Endodermal cell (in vitro differentiated cells): ENCODE data around the gene IRF6. TPM values are rescaled to one million over a fixed set of nuclear protein-coding genes. Genes with fewer than 3 reads are reported as not detected.

Experiments
- DNase-seq: peaks from one replicate; pipeline ENCODE4 v3.0.0-alpha.2; 2017
- H3K27ac ChIP-seq: 2 replicates; pipeline ENCODE4 v1.5.1; 2013; ENCODE audit warnings: mild to moderate bottlenecking, low read depth, low read length, moderate library complexity
- H3K27me3 ChIP-seq: 2 replicates; pipeline ENCODE4 v1.6.1; 2013; ENCODE audit warnings: mild to moderate bottlenecking, low read length, moderate library complexity; ENCODE audit not compliant: insufficient read depth, control insufficient read depth, poor library complexity, severe bottlenecking
- H3K36me3 ChIP-seq: 2 replicates; pipeline ENCODE4 v1.7.0; 2013; ENCODE audit warnings: mild to moderate bottlenecking, low read length, moderate library complexity; ENCODE audit not compliant: control insufficient read depth, insufficient read depth
- H3K4me1 ChIP-seq: one replicate; pipeline ENCODE4 v1.7.0; 2013; ENCODE audit warnings: low read length; ENCODE audit not compliant: control insufficient read depth, insufficient read depth
- H3K4me3 ChIP-seq: 2 replicates; pipeline ENCODE4 v1.5.1; 2013; ENCODE audit warnings: mild to moderate bottlenecking, low read length, moderate library complexity
- H3K9ac ChIP-seq: 2 replicates; pipeline ENCODE4 v1.6.1; 2013; ENCODE audit warnings: mild to moderate bottlenecking, low read length, moderate library complexity; ENCODE audit not compliant: poor library complexity, severe bottlenecking; ENCODE audit errors: extremely low read depth
- H3K9me3 ChIP-seq: 2 replicates; pipeline ENCODE4 v1.6.1; 2013; ENCODE audit warnings: mild to moderate bottlenecking, low read length, moderate library complexity; ENCODE audit not compliant: control insufficient read depth
- H3K27ac Mint-ChIP-seq: 2 replicates; pipeline ENCODE4 v1.8.0; 2020; ENCODE audit warnings: mixed read lengths
- H3K27me3 Mint-ChIP-seq: 2 replicates; pipeline ENCODE4 v1.8.0; 2021; ENCODE audit warnings: mild to moderate bottlenecking, mixed read lengths; ENCODE audit not compliant: insufficient read depth
- H3K36me3 Mint-ChIP-seq: 2 replicates; pipeline ENCODE4 v1.8.0; 2020; ENCODE audit warnings: low read depth, mixed read lengths
- H3K4me1 Mint-ChIP-seq: 2 replicates; pipeline ENCODE4 v1.8.0; 2020; ENCODE audit warnings: mixed read lengths
- H3K4me3 Mint-ChIP-seq: 2 replicates; pipeline ENCODE4 v1.8.0; 2020; ENCODE audit warnings: mild to moderate bottlenecking, moderate library complexity, mixed read lengths
- H3K9me3 Mint-ChIP-seq: 2 replicates; pipeline ENCODE4 v1.8.0; 2020; ENCODE audit warnings: mild to moderate bottlenecking, mixed read lengths
- CTCF ChIP-seq: fragments of 200-600 bp; sonication (generic); conservative IDR thresholded peaks from 2 replicates; pipeline ENCODE4 v1.5.0; 2021; ENCODE audit warnings: antibody characterized with exemption, mild to moderate bottlenecking
- WGBS, 2 experiments: methylation state at CpG; one replicate each; pipeline versions ENCODE4 v1.1.5 to v1.1.7; 2013; ENCODE audit warnings: missing lambda C conversion rate in 2 of 2, mixed read lengths in 1 of 2; ENCODE audit not compliant: insufficient coverage in 1 of 2, insufficient read length in 1 of 2; 5-methylcytosine and 5-hydroxymethylcytosine counted together
- total RNA-seq, 2 donors: library from RNA; stranded (reverse); fragmentation: NEBNext Ultra II Directional in 1 of 2; extraction: Animal tissue kit (Norgen Biotek cat#: 25700) in 1 of 2; gene quantifications; 2 replicates in 1 of 2; 3 replicates in 1 of 2; pipeline ENCODE4 v1.2.1, GENCODE V29; 2021

The IRF6 gene
- total RNA-seq, 2 donors from 2014 or later, result 13.8 to 18.2 TPM

- 89% methylated on average over 5 of the region's 5 CpGs; no CpG with 5 or more reads in 1 of the 2 experiments for WGBS, 2 experiments
- Mint-ChIP-seq H3K27me3 (peaks cover 40% of the 10 kb centered on the region), H3K36me3 (no peaks in the 10 kb centered on the region), H3K4me1 (no peaks in the 10 kb centered on the region), H3K4me3 (no peak overlapping the region), H3K27ac (no peak overlapping the region), H3K9me3 (no peaks in the 10 kb centered on the region)
- no peak overlapping the region for H3K4me3 ChIP-seq
- H3K27ac ChIP-seq, result no peak overlapping the region
- no peak overlapping the region for H3K9ac ChIP-seq
- H3K9me3 ChIP-seq, result no peaks in the 10 kb centered on the region
- TF ChIP-seq CTCF, result no peak
- no peaks in the 10 kb centered on the region for H3K36me3 ChIP-seq
- H3K27me3 ChIP-seq, result peaks cover 34% of the 10 kb centered on the region
- DNase-seq, result no peak
- no peaks in the 10 kb centered on the region for H3K4me1 ChIP-seq
These were observed 49.1 kb downstream of the IRF6 start for GRCh38 chr1:209756615-209757445.

- Histone ChIP-seq H3K9me3 (no peaks in the 10 kb centered on the region), H3K4me1 (no peaks in the 10 kb centered on the region), H3K4me3 (no peak within 1 kb of the TSS), H3K36me3 (no peaks in the 10 kb centered on the region), H3K9ac (no peak within 1 kb of the TSS), H3K27me3 (peaks cover 26% of the 10 kb centered on the region), H3K27ac (no peak within 1 kb of the TSS)
- no peak for TF ChIP-seq CTCF
- Mint-ChIP-seq H3K36me3 (no peaks in the 10 kb centered on the region), H3K27me3 (peaks cover 39% of the 10 kb centered on the region), H3K27ac (no peak within 1 kb of the TSS), H3K4me3 (no peak within 1 kb of the TSS), H3K4me1 (no peaks in the 10 kb centered on the region), H3K9me3 (no peaks in the 10 kb centered on the region)
- DNase-seq, result no peak
- WGBS, 2 experiments, result 50 to 78% methylated on average over 2 to 10 of the region's 10 CpGs
These were observed 49.9 kb downstream of the IRF6 start, which contains the start of gene TRAF3IP3 for GRCh38 chr1:209755926-209756614. TRAF3IP3 (plus strand) TSS chr1:209756053; CDS start chr1:209760040, 3,987 bp downstream.

GRCh38 chr1:209755256-209755655 lies 50.7 kb downstream of the IRF6 start:
- Histone ChIP-seq H3K36me3 (no peaks in the 10 kb centered on the region), H3K27me3 (peaks cover 29% of the 10 kb centered on the region), H3K4me3 (no peak overlapping the region), H3K4me1 (no peaks in the 10 kb centered on the region), H3K27ac (no peak overlapping the region), H3K9ac (no peak overlapping the region), H3K9me3 (no peaks in the 10 kb centered on the region)
- Mint-ChIP-seq H3K9me3 (no peaks in the 10 kb centered on the region), H3K27me3 (peaks cover 36% of the 10 kb centered on the region), H3K4me1 (no peaks in the 10 kb centered on the region), H3K27ac (no peak overlapping the region), H3K36me3 (no peaks in the 10 kb centered on the region), H3K4me3 (no peak overlapping the region)
- TF ChIP-seq CTCF, result no peak
- no peak for DNase-seq
- WGBS, 2 experiments, result 92 to 100% methylated on average over 1 of the region's 1 CpG
